OCI-LY1 (cell line): ENCODE measurements around the gene SGCD.

Experiments
- H2AFZ ChIP-seq: fragments of 200-600 bp; sonication (generic), shearing (Covaris generic); 2 replicates; pipeline ENCODE4 v1.6.0; 2014; ENCODE audit warnings: antibody characterized with exemption, mild to moderate bottlenecking, low read length
- H3F3A ChIP-seq: fragments of 200-600 bp; sonication (generic), shearing (Covaris generic); 2 replicates; pipeline ENCODE4 v1.6.0; 2014; ENCODE audit warnings: mild to moderate bottlenecking, antibody characterized with exemption, low read length, moderate library complexity; ENCODE audit not compliant: insufficient read depth
- H3K27ac ChIP-seq: fragments of 200-600 bp; sonication (generic); 2 replicates; pipeline ENCODE4 v1.5.1; 2014; ENCODE audit warnings: low read length, mixed run types, mild to moderate bottlenecking, low read depth; ENCODE audit not compliant: poor library complexity, severe bottlenecking
- H3K27me3 ChIP-seq: fragments of 200-600 bp; sonication (generic); 2 replicates; pipeline ENCODE4 v1.6.0; 2014; ENCODE audit warnings: antibody characterized with exemption, mild to moderate bottlenecking, low read length, moderate library complexity; ENCODE audit not compliant: insufficient read depth
- H3K36me3 ChIP-seq: fragments of 200-600 bp; sonication (generic); 2 replicates; pipeline ENCODE4 v1.6.1; 2014; ENCODE audit warnings: mild to moderate bottlenecking, antibody characterized with exemption, low read length, moderate library complexity, mixed read lengths; ENCODE audit not compliant: insufficient read depth
- H3K4me1 ChIP-seq: fragments of 200-600 bp; sonication (generic); 2 replicates; pipeline ENCODE4 v1.5.1; 2014; ENCODE audit warnings: mild to moderate bottlenecking, low read length, moderate library complexity; ENCODE audit not compliant: insufficient read depth, severe bottlenecking
- H3K4me2 ChIP-seq: fragments of 200-600 bp; sonication (generic), shearing (Covaris generic); 2 replicates; pipeline ENCODE4 v1.6.1; 2014; ENCODE audit warnings: low read length
- H3K4me3 ChIP-seq: fragments of 200-600 bp; sonication (generic); 2 replicates; pipeline ENCODE4 v1.5.1; 2014; ENCODE audit warnings: low read length, low read depth, mild to moderate bottlenecking, mixed read lengths; ENCODE audit not compliant: poor library complexity, severe bottlenecking
- H3K79me2 ChIP-seq: fragments of 200-600 bp; shearing (Covaris generic); 2 replicates; pipeline ENCODE4 v1.6.1; 2016; ENCODE audit warnings: mixed run types, low read length, mixed read lengths; ENCODE audit not compliant: insufficient read depth
- H3K9ac ChIP-seq: fragments of 200-600 bp; sonication (generic), shearing (Covaris generic); 2 replicates; pipeline ENCODE4 v1.6.1; 2014; ENCODE audit warnings: mild to moderate bottlenecking, low read length, mixed read lengths
- H3K9me2 ChIP-seq: fragments of 200-600 bp; sonication (generic), shearing (Covaris generic); 2 replicates; pipeline ENCODE4 v1.6.1; 2014; ENCODE audit warnings: low read depth, mild to moderate bottlenecking, low read length, mixed read lengths
- H3K9me3 ChIP-seq: fragments of 200-600 bp; shearing (Covaris generic); 2 replicates; pipeline ENCODE4 v1.6.1; 2014; ENCODE audit warnings: low read length, mixed read lengths
- H4K20me1 ChIP-seq: fragments of 200-600 bp; sonication (generic), shearing (Covaris generic); 2 replicates; pipeline ENCODE4 v1.6.0; 2016; ENCODE audit warnings: mild to moderate bottlenecking, low read length; ENCODE audit not compliant: insufficient read depth
- EZH2 ChIP-seq: fragments of 200-600 bp; sonication (generic), shearing (Covaris generic); IDR thresholded peaks from 2 replicates; pipeline ENCODE4 v1.8.0; 2017; ENCODE audit warnings: borderline replicate concordance, mixed run types, mild to moderate bottlenecking, antibody characterized with exemption, low read length, moderate library complexity, mixed read lengths
- TF ChIP-seq, protein P1 (sequence below): fragments of 200-600 bp; sonication (generic), shearing (Covaris generic); IDR thresholded peaks from 2 replicates; pipeline ENCODE4 v1.5.1; 2017; ENCODE audit warnings: mild to moderate bottlenecking, antibody characterized with exemption, low read length, moderate library complexity, mixed read lengths

SGCD gene

DNA sequence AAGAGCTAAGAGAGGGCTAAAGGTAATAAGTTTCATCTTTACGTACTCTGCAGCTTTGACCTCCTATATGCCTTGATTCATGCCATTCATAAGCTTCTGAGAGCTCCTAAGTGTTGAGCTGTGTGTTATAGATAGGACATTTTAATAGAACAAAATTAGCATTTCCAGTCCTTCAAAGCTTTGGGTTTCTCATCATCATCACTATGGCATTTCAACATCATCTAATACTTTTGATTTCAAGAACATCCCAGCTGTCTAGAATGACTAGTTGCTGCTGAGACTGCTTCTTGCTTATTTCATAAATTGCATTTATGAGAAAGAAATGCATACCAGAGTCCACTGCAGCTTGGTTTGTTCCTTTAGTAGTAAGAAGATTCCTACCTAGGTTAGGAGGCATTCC, 201.7 kb downstream of the SGCD start:
- H3K4me3 ChIP-seq: no peak overlapping the region
- no peak overlapping the region for H3K27ac ChIP-seq
- H3K9ac ChIP-seq: no peak overlapping the region
- no peaks in the 10 kb centered on the region for H3K9me2 ChIP-seq
- no peaks in the 10 kb centered on the region for H3F3A ChIP-seq
- no peaks in the 10 kb centered on the region for H3K79me2 ChIP-seq
- H3K36me3 ChIP-seq: no peaks in the 10 kb centered on the region
- H3K4me2 ChIP-seq: no peak overlapping the region
- H3K27me3 ChIP-seq: no peaks in the 10 kb centered on the region
- TF ChIP-seq, protein P1, sequence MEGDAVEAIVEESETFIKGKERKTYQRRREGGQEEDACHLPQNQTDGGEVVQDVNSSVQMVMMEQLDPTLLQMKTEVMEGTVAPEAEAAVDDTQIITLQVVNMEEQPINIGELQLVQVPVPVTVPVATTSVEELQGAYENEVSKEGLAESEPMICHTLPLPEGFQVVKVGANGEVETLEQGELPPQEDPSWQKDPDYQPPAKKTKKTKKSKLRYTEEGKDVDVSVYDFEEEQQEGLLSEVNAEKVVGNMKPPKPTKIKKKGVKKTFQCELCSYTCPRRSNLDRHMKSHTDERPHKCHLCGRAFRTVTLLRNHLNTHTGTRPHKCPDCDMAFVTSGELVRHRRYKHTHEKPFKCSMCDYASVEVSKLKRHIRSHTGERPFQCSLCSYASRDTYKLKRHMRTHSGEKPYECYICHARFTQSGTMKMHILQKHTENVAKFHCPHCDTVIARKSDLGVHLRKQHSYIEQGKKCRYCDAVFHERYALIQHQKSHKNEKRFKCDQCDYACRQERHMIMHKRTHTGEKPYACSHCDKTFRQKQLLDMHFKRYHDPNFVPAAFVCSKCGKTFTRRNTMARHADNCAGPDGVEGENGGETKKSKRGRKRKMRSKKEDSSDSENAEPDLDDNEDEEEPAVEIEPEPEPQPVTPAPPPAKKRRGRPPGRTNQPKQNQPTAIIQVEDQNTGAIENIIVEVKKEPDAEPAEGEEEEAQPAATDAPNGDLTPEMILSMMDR: no peak
- TF ChIP-seq EZH2: no peak
- H3K9me3 ChIP-seq: no peaks in the 10 kb centered on the region
- H2AFZ ChIP-seq: no peak overlapping the region
- no peaks in the 10 kb centered on the region for H4K20me1 ChIP-seq
- no peaks in the 10 kb centered on the region for H3K4me1 ChIP-seq

DNA sequence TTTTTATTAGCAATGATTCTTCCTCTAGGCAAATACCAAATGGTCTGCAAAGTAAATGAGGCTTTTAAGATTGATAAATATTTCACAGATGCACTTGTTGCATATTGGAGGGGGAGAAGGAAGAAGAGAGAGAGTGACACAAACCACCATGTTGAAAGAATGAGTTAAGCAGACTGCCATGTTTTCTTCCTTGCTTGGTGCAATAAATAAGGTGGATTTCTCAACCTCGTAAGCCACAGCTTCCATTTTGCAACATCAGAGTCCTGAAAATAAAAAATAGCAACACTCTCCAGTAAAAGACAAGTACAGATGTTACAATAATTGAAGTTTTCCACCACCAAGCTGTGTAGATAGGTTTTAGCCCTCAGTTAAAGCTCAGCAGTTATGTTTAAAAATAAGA, 202.9 kb downstream of the SGCD start:
- TF ChIP-seq, protein P1: no peak
- TF ChIP-seq EZH2: no peak
- Histone ChIP-seq H4K20me1 (no peaks in the 10 kb centered on the region), H3K9me2 (no peaks in the 10 kb centered on the region), H3K4me2 (no peak overlapping the region), H2AFZ (no peak overlapping the region), H3K36me3 (no peaks in the 10 kb centered on the region), H3K9ac (no peak overlapping the region), H3K27me3 (no peaks in the 10 kb centered on the region), H3K9me3 (no peaks in the 10 kb centered on the region), H3F3A (no peaks in the 10 kb centered on the region), H3K79me2 (no peaks in the 10 kb centered on the region), H3K4me3 (no peak overlapping the region), H3K4me1 (no peaks in the 10 kb centered on the region), H3K27ac (no peak overlapping the region)

DNA sequence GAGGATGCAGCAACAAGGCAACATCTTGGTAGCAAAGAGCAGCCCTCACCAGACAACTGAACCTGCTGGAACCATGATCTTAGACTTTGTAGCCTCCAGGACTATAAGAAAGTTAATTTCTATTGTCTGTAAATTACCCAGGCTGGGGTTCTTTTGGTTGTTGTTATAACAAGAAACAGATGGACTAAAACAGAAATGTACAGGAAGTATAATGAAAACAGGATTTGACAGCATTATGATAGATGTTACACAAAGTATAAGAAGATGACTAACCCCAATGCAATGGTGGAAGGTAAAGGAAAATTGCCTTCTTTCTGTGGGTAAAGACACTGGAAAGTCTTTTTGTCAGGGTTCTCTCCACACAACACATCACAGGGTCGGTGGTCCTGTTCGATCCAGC, 204.2 kb downstream of the SGCD start:
- Histone ChIP-seq H4K20me1 (no peaks in the 10 kb centered on the region), H3K4me1 (no peaks in the 10 kb centered on the region)

More for the DNA sequence above, 204.2 kb downstream of the SGCD start:
- Histone ChIP-seq H3K9me3 (no peaks in the 10 kb centered on the region), H2AFZ (no peak overlapping the region), H3K9me2 (no peaks in the 10 kb centered on the region), H3K79me2 (no peaks in the 10 kb centered on the region), H3K27ac (no peak overlapping the region), H3F3A (no peaks in the 10 kb centered on the region), H3K36me3 (no peaks in the 10 kb centered on the region), H3K9ac (no peak overlapping the region), H3K4me2 (no peak overlapping the region), H3K4me3 (no peak overlapping the region), H3K27me3 (no peaks in the 10 kb centered on the region)
- TF ChIP-seq, protein P1: no peak
- TF ChIP-seq EZH2: no peak
